H1 (cell line): ENCODE data around the gene SIRT6. TPM values are rescaled to one million over a fixed set of nuclear protein-coding genes. Genes with fewer than 3 reads are reported as not detected.

Experiments used
- CTCF ChIA-PET: fragments of 300-600 bp; sonication (Branson Sonifier 250); formaldehyde crosslinking; loops from one replicate; lab custom pipeline; 2021; ENCODE audit not compliant: partially characterized antibody; lab: Charles Lee
- POLR2A ChIA-PET: fragments of 300-600 bp; sonication (Branson Sonifier 250); formaldehyde crosslinking; loops from one replicate; lab custom pipeline; 2021; ENCODE audit warnings: inconsistent platforms; ENCODE audit not compliant: partially characterized antibody; lab: Charles Lee
- DNase-seq, 2 experiments: peaks; one replicate each; pipeline versions ENCODE4 v3.0.0 to v3.0.0-alpha.2; 2010 to 2022; ENCODE audit warnings: low spot score in 2 of 2, low read depth in 1 of 2, mixed read lengths in 1 of 2
- FAIRE-seq: peaks from 2 replicates; lab custom pipeline; 2011; peaks lifted over from hg19 to GRCh38; lab: Jason Lieb, UNC
- H2AFZ ChIP-seq: 2 replicates; pipeline ENCODE4 v1.8.1; 2012; ENCODE audit warnings: low read length, inconsistent platforms
- H2AK5ac ChIP-seq: 2 replicates; pipeline ENCODE4 v1.6.1; 2013; ENCODE audit warnings: low read depth, low read length
- H2BK120ac ChIP-seq: replicated peaks from 2 replicates; pipeline ENCODE3; 2013; ENCODE audit warnings: low read depth, low read length, inconsistent platforms
- H2BK12ac ChIP-seq: 2 replicates; pipeline ENCODE4 v1.6.1; 2013; ENCODE audit warnings: low read depth, low read length
- H2BK15ac ChIP-seq: 2 replicates; pipeline ENCODE4 v1.6.1; 2013; ENCODE audit warnings: low read length
- H2BK20ac ChIP-seq: 2 replicates; pipeline ENCODE4 v1.6.1; 2013; ENCODE audit warnings: low read length
- H2BK5ac ChIP-seq: 2 replicates; pipeline ENCODE4 v1.6.1; 2013; ENCODE audit warnings: low read depth, low read length
- H3K14ac ChIP-seq: 2 replicates; pipeline ENCODE4 v1.6.1; 2013; ENCODE audit warnings: inconsistent platforms; ENCODE audit not compliant: insufficient read length
- H3K18ac ChIP-seq: 2 replicates; pipeline ENCODE4 v1.6.1; 2013; ENCODE audit warnings: low read length; ENCODE audit errors: extremely low read depth
- H3K23ac ChIP-seq: 2 replicates; pipeline ENCODE4 v1.6.1; 2013; ENCODE audit warnings: inconsistent platforms; ENCODE audit not compliant: insufficient read length
- H3K23me2 ChIP-seq: 2 replicates; pipeline ENCODE4 v1.6.1; 2013; ENCODE audit warnings: low read depth, low read length
- H3K27ac ChIP-seq: 2 replicates; pipeline ENCODE4 v1.6.1; 2011; ENCODE audit warnings: low read depth, low read length, inconsistent platforms
- H3K27me3 ChIP-seq, 4 experiments: replicated peaks in 1 of 4; 1 replicate in 1 of 4; 2 replicates in 3 of 4; pipeline versions ENCODE4 v1.6.1 to v1.8.1; 2011 to 2013; ENCODE audit warnings: low read length in 3 of 4, mild to moderate bottlenecking in 3 of 4, inconsistent platforms in 2 of 4, mixed read lengths in 2 of 4, moderate library complexity in 1 of 4; ENCODE audit not compliant: control insufficient read depth in 3 of 4, insufficient read depth in 3 of 4; ENCODE audit errors: extremely low read depth in 1 of 4
- H3K36me3 ChIP-seq, 4 experiments: 2 replicates each; pipeline versions ENCODE4 v1.6.1 to v1.8.1; 2011 to 2013; ENCODE audit warnings: mild to moderate bottlenecking in 4 of 4, low read length in 3 of 4, moderate library complexity in 2 of 4, control low read depth in 1 of 4, inconsistent platforms in 1 of 4; ENCODE audit not compliant: insufficient read depth in 4 of 4, control insufficient read depth in 2 of 4
- H3K4ac ChIP-seq: replicated peaks from 2 replicates; pipeline ENCODE3; 2013; ENCODE audit warnings: low read length, low read depth, mixed read lengths, inconsistent platforms; ENCODE audit not compliant: insufficient read length
- H3K4me1 ChIP-seq, 4 experiments: replicated peaks in 1 of 4; 1 replicate in 1 of 4; 2 replicates in 3 of 4; pipeline versions ENCODE4 v1.6.1 to v1.8.1; 2011 to 2013; ENCODE audit warnings: low read length in 3 of 4, inconsistent platforms in 2 of 4, mixed read lengths in 1 of 4; ENCODE audit not compliant: insufficient read depth in 4 of 4, control insufficient read depth in 3 of 4
- H3K4me2 ChIP-seq, 2 experiments: 2 replicates each; pipeline versions ENCODE4 v1.6.1 to v1.8.1; 2011 to 2013; ENCODE audit warnings: low read depth in 2 of 2, low read length in 2 of 2, control low read depth in 1 of 2, inconsistent platforms in 1 of 2, mild to moderate bottlenecking in 1 of 2; ENCODE audit not compliant: insufficient read depth in 1 of 2
- H3K4me3 ChIP-seq, 4 experiments: fragments of 200-600, 300-600 bp in 1 of 4; sonication (generic), shearing (Covaris generic), sonication (Bioruptor Twin) in 1 of 4; 2 replicates each; pipeline versions ENCODE4 v1.5.1 to v1.8.1; 2011 to 2016; ENCODE audit warnings: low read length in 4 of 4, low read depth in 3 of 4, control low read depth in 2 of 4, inconsistent platforms in 2 of 4, mild to moderate bottlenecking in 2 of 4, mixed read lengths in 1 of 4, moderate library complexity in 1 of 4; ENCODE audit not compliant: insufficient read depth in 2 of 4; ENCODE audit errors: extremely low read depth in 1 of 4
- H3K56ac ChIP-seq: replicated peaks from 2 replicates; pipeline ENCODE3; 2013; ENCODE audit warnings: low read depth, mild to moderate bottlenecking, mixed read lengths, low read length, inconsistent platforms; ENCODE audit not compliant: insufficient read length
- H3K79me1 ChIP-seq: 2 replicates; pipeline ENCODE4 v1.6.1; 2013; ENCODE audit warnings: low read depth, low read length, control low read depth
- H3K79me2 ChIP-seq, 2 experiments: 2 replicates each; pipeline versions ENCODE4 v1.6.1 to v1.8.1; 2012 to 2013; ENCODE audit warnings: low read length in 2 of 2, mild to moderate bottlenecking in 2 of 2, inconsistent platforms in 1 of 2; ENCODE audit not compliant: insufficient read depth in 2 of 2, control insufficient read depth in 1 of 2
- H3K9ac ChIP-seq, 4 experiments: replicated peaks in 1 of 4; 1 replicate in 1 of 4; 2 replicates in 3 of 4; pipeline versions ENCODE4 v1.6.1 to v1.8.1; 2011 to 2013; ENCODE audit warnings: low read depth in 3 of 4, low read length in 3 of 4, control low read depth in 2 of 4, mild to moderate bottlenecking in 2 of 4, moderate library complexity in 2 of 4, inconsistent platforms in 1 of 4; ENCODE audit errors: extremely low read depth in 1 of 4
- H3K9me3 ChIP-seq, 2 experiments: 2 replicates each; pipeline versions ENCODE4 v1.6.1 to v1.8.1; 2012 to 2013; ENCODE audit warnings: mild to moderate bottlenecking in 2 of 2, moderate library complexity in 2 of 2, control low read depth in 1 of 2, inconsistent platforms in 1 of 2, low read depth in 1 of 2, low read length in 1 of 2, mixed read lengths in 1 of 2; ENCODE audit not compliant: insufficient read depth in 2 of 2
- H4K20me1 ChIP-seq, 2 experiments: replicated peaks in 1 of 2; 2 replicates each; pipeline versions ENCODE3 to v1.8.1; 2011 to 2013; ENCODE audit warnings: inconsistent platforms in 2 of 2, low read length in 2 of 2, mild to moderate bottlenecking in 1 of 2; ENCODE audit not compliant: insufficient read depth in 2 of 2, control insufficient read depth in 1 of 2
- H4K5ac ChIP-seq: 2 replicates; pipeline ENCODE4 v1.6.1; 2013; ENCODE audit warnings: low read length, low read depth, mixed read lengths, inconsistent platforms; ENCODE audit not compliant: insufficient read length
- H4K8ac ChIP-seq: 2 replicates; pipeline ENCODE4 v1.8.0; 2013; ENCODE audit warnings: mild to moderate bottlenecking, moderate library complexity, low read length, inconsistent platforms; ENCODE audit not compliant: insufficient read depth; ENCODE audit errors: extremely low read depth
- H4K91ac ChIP-seq: replicated peaks from 2 replicates; pipeline ENCODE3; 2013; ENCODE audit warnings: low read length, mixed read lengths, inconsistent platforms; ENCODE audit not compliant: insufficient read length
- CBX8 ChIP-seq: fragments of 300-800, 300-1000 bp; sonication (generic); IDR thresholded peaks from 2 replicates; pipeline ENCODE4 v1.7.1; 2016; ENCODE audit warnings: low read depth, low read length, borderline replicate concordance
- CTBP2 ChIP-seq: IDR thresholded peaks from 2 replicates; pipeline ENCODE4 v1.7.0; 2011; ENCODE audit warnings: borderline replicate concordance, mild to moderate bottlenecking, moderate library complexity, mixed read lengths, low read length; ENCODE audit not compliant: insufficient read depth, insufficient read length
- MAX ChIP-seq: IDR thresholded peaks from 2 replicates; pipeline ENCODE4 v1.6.1; 2012; ENCODE audit warnings: inconsistent platforms
- WGBS, 2 experiments: shearing (Covaris generic) in 1 of 2; methylation state at CpG; one replicate each; pipeline versions ENCODE4 v1.1.6 to v1.1.7; 2013 to 2015; ENCODE audit warnings: low lambda C conversion rate in 2 of 2, mixed read lengths in 2 of 2, inconsistent platforms in 1 of 2, low coverage in 1 of 2, missing lambda C conversion rate in 1 of 2; ENCODE audit not compliant: insufficient replicate concordance in 2 of 2, insufficient coverage in 1 of 2, insufficient read length in 1 of 2; ENCODE audit errors: extremely low coverage in 1 of 2, missing lambda C conversion rate in 1 of 2; 5-methylcytosine and 5-hydroxymethylcytosine counted together
- polyA plus RNA-seq, 7 experiments: library from polyadenylated mRNA; depleted of rRNA in 3 of 7; stranded (reverse) in 5 of 7; unstranded in 2 of 7; fragments of >200 nt in 5 of 7; fragments of 200-250 nt in 2 of 7; gene quantifications; 1 replicate in 5 of 7; 2 replicates in 1 of 7; 4 replicates in 1 of 7; pipeline versions ENCODE4 v1.2.1 to v1.2.3, GENCODE V29; 2011 to 2013; ENCODE audit warnings: missing spikeins in 2 of 7, mixed read lengths in 2 of 7
- total RNA-seq: library from RNA; stranded (reverse); fragmentation: NEBNext Ultra II Directional; extraction: Animal tissue kit (Norgen Biotek cat#: 25700); gene quantifications from 2 replicates; pipeline ENCODE4 v1.2.1, GENCODE V29; 2021

The SIRT6 gene
- total and polyA plus RNA-seq, 2 of the 8 experiments (the other 6 are each of a cell fraction or from before 2014, with no cell fraction given) = 25.2 to 27.0 TPM

- Histone ChIP-seq H3K23ac (no peak overlapping the region), H3K79me1 (no peaks in the 10 kb centered on the region), H3K79me2 (no peaks in the 10 kb centered on the region), H2BK15ac (no peak overlapping the region), H3K9ac (no peak overlapping the region), H3K9me3 (peaks cover 0 to 2% of the 10 kb centered on the region in 2 experiments; a peak in 1 of 4 replicates), H3K23me2 (no peaks in the 10 kb centered on the region), H2BK20ac (no peak overlapping the region), H3K27ac (no peak overlapping the region), H3K4me2 (no peak overlapping the region), H4K20me1 (peaks cover 0 to 2% of the 10 kb centered on the region in 2 experiments), H3K4me3 (no peak overlapping the region), H3K27me3 (no peaks in the 10 kb centered on the region), H2AFZ (no peak overlapping the region), H4K5ac (no peak overlapping the region), H4K91ac (no peak overlapping the region), H3K56ac (no peak overlapping the region), H3K4ac (no peak overlapping the region), H3K18ac (no peak overlapping the region), H4K8ac (no peak overlapping the region), H2BK120ac (no peak overlapping the region), H3K36me3 (peaks cover 0 to 7% (median 2%) of the 10 kb centered on the region in 4 experiments; a peak in 4 of 8 replicates), H2BK12ac (no peak overlapping the region), H3K14ac (no peak overlapping the region), H3K4me1 (no peaks in the 10 kb centered on the region), H2BK5ac (no peak overlapping the region), H2AK5ac (no peak overlapping the region)
- DNase-seq (no peak), FAIRE-seq (no peak)
- ChIA-PET POLR2A (interaction anchor here (1.7 kb wide), 1 partner anchor 13 kb away, joined by 3 read pairs; no protein-coding TSS in a partner anchor), CTCF (interaction anchor here (0.9 to 2.3 kb wide), 3 partner anchors 47 to 398 kb away, joined by 3 to 7 read pairs (median 3); no protein-coding TSS in a partner anchor)
- 89% methylated on average over 7 of the region's 7 CpGs; no CpG with 5 or more reads in 1 of the 2 experiments for WGBS, 2 experiments
- TF ChIP-seq CBX8 (no peak), CTBP2 (no peak), MAX (no peak)
These were observed 37.8 kb upstream of the SIRT6 start for GRCh38 chr19:4220188-4220587.
